EH (cell line): ENCODE results near the gene GALNT9.
"Not testable (repeated sequence)": the region's sequence is repeated elsewhere in the genome, so short reads cannot be mapped to it uniquely, and the experiment has no call there.

Source experiments
- DNase-seq: peaks from one replicate; pipeline ENCODE4 v3.0.0-alpha.2; 2015; ENCODE audit warnings: low read depth

GALNT9 gene

GRCh38 chr12:132358241-132359225 is 29.1 kb upstream of the GALNT9 start:
- DNase-seq: not testable (repeated sequence)

GRCh38 chr12:132357623-132358186 is 28.3 kb upstream of the GALNT9 start:
- no peak for DNase-seq

- DNase-seq: peak; percentile 54
Measured at GRCh38 chr12:132356691-132357622, 27.6 kb upstream of the GALNT9 start.

- DNase-seq: no peak
Measured at GRCh38 chr12:132355742-132356681, 26.6 kb upstream of the GALNT9 start.

- DNase-seq: no peak
Measured at GRCh38 chr12:132354982-132355680, 25.7 kb upstream of the GALNT9 start.

- DNase-seq: no peak
Measured at GRCh38 chr12:132354211-132354981, 25.0 kb upstream of the GALNT9 start.

GRCh38 chr12:132353811-132354210 is 24.4 kb upstream of the GALNT9 start:
- no peak for DNase-seq

GRCh38 chr12:132352896-132353800 is 23.8 kb upstream of the GALNT9 start:
- no peak for DNase-seq

- no peak for DNase-seq
Measured at GRCh38 chr12:132351751-132352495, 22.5 kb upstream of the GALNT9 start.

GRCh38 chr12:132349501-132350131 is 20.2 kb upstream of the GALNT9 start:
- no peak for DNase-seq

GRCh38 chr12:132348176-132348575 is 18.8 kb upstream of the GALNT9 start:
- no peak for DNase-seq

- DNase-seq: no peak
Measured at GRCh38 chr12:132347176-132347855, 17.9 kb upstream of the GALNT9 start.

- DNase-seq: no peak
Measured at GRCh38 chr12:132346471-132347175, 17.2 kb upstream of the GALNT9 start.

GRCh38 chr12:132345561-132346200 is 16.3 kb upstream of the GALNT9 start:
- DNase-seq: no peak

- no peak for DNase-seq
Measured at GRCh38 chr12:132345126-132345525, 15.7 kb upstream of the GALNT9 start.

- DNase-seq: no peak
Measured at GRCh38 chr12:132344601-132345000, 15.2 kb upstream of the GALNT9 start.
